ENCODE results near the gene COQ7. TPM values are rescaled to one million over a fixed set of nuclear protein-coding genes. Genes with fewer than 3 reads are reported as not detected.

The COQ7 gene
- total RNA-seq, 1 experiment from 2014 or later = 26.6 TPM

- Histone ChIP-seq H3K4me3 (replicated peaks in 1 of 2; ENCODE audit: low read depth in 1 of 2, low read length in 2 of 2) (no peak overlapping the region; a peak in 1 of 4 replicates), H3K27ac (ENCODE audit: low read depth, low read length) (peak overlapping the region; percentile 77; the same call in 1 of the 2 replicates), H3K79me2 (ENCODE audit: insufficient read depth, low read length) (peaks cover 63% of the 10 kb centered on the region), H3K4me2 (ENCODE audit: low read length) (peak overlapping the region; percentile 99), H3K9ac (ENCODE audit: low read length) (peak overlapping the region; percentile 44), H3K36me3 (ENCODE audit: control insufficient read depth in 1 of 2, insufficient read depth in 2 of 2, low read length in 2 of 2) (peaks cover 8 to 13% of the 10 kb centered on the region in 2 experiments; a peak in 3 of 4 replicates), H3K4me1 (ENCODE audit: control insufficient read depth in 1 of 2, insufficient read depth in 2 of 2, low read length in 2 of 2) (peaks cover 45 to 57% of the 10 kb centered on the region in 2 experiments), H3K27me3 (ENCODE audit: insufficient read depth, low read length) (no peaks in the 10 kb centered on the region), H2AFZ (ENCODE audit: low read depth, low read length, poor library complexity, severe bottlenecking) (no peak overlapping the region), H3K9me3 (ENCODE audit: control insufficient read depth in 1 of 2, insufficient read depth in 1 of 2, low read depth in 1 of 2, low read length in 2 of 2) (no peaks in the 10 kb centered on the region), H3K9me2 (ENCODE audit: insufficient read depth) (no peaks in the 10 kb centered on the region), H4K20me1 (ENCODE audit: insufficient read depth) (no peaks in the 10 kb centered on the region)
- TF ChIP-seq FOSL1 (IDR thresholded peaks at IDR 0.05; ENCODE audit: low read depth) (peak; percentile 18; the same call in 1 of the 2 replicates), TCF7L2 (IDR thresholded peaks at IDR 0.05; ENCODE audit: borderline replicate concordance, extremely low read depth, insufficient read depth, insufficient read length) (no peak)
- DNase-seq (ENCODE audit: low read depth, low spot score) (no peak), ATAC-seq (no peak)
- ChIA-PET CTCF (interaction anchor here (1.2 kb wide), 1 partner anchor 60 kb away, joined by 4 read pairs; no protein-coding TSS in a partner anchor), RAD21 (ENCODE audit: low non-redundant PET in 1 of 2, low total read pairs in 2 of 2, uncharacterized antibody in 2 of 2, unreplicated experiment in 2 of 2) (no interaction called here), POLR2A (interaction anchor here (0.6 to 3.0 kb wide), 3 partner anchors 12 to 781 kb away, joined by 3 to 13 read pairs (median 6); no protein-coding TSS in a partner anchor)
- no TSS peak for BruUV-seq (replicated peaks)
- intact Hi-C loops (cut with micrococcal nuclease) = no loop called here
Measured at GRCh38 chr16:19119564-19119963, 52.1 kb downstream of the COQ7 start.

GRCh38 chr16:19123535-19124178 is 56.2 kb downstream of the COQ7 start:
- Histone ChIP-seq H4K20me1 (ENCODE audit: insufficient read depth) (no peaks in the 10 kb centered on the region), H3K4me2 (ENCODE audit: low read length) (no peak overlapping the region), H3K9me3 (ENCODE audit: control insufficient read depth in 1 of 2, insufficient read depth in 1 of 2, low read depth in 1 of 2, low read length in 2 of 2) (peaks cover 0 to 11% of the 10 kb centered on the region in 2 experiments; a peak in 1 of 4 replicates), H3K27ac (ENCODE audit: low read depth, low read length) (no peak overlapping the region), H3K4me1 (ENCODE audit: control insufficient read depth in 1 of 2, insufficient read depth in 2 of 2, low read length in 2 of 2) (peaks cover 12 to 16% of the 10 kb centered on the region in 2 experiments), H3K9ac (ENCODE audit: low read length) (no peak overlapping the region), H3K9me2 (ENCODE audit: insufficient read depth) (no peaks in the 10 kb centered on the region), H2AFZ (ENCODE audit: low read depth, low read length, poor library complexity, severe bottlenecking) (no peak overlapping the region), H3K27me3 (ENCODE audit: insufficient read depth, low read length) (no peaks in the 10 kb centered on the region), H3K4me3 (replicated peaks in 1 of 2; ENCODE audit: low read depth in 1 of 2, low read length in 2 of 2) (no peak overlapping the region), H3K79me2 (ENCODE audit: insufficient read depth, low read length) (peaks cover 22% of the 10 kb centered on the region), H3K36me3 (ENCODE audit: control insufficient read depth in 1 of 2, insufficient read depth in 2 of 2, low read length in 2 of 2) (peaks cover 0 to 3% of the 10 kb centered on the region in 2 experiments; a peak in 1 of 4 replicates)
- ChIA-PET POLR2A (interaction anchor here (1.3 to 2.0 kb wide), 2 partner anchors 10 to 16 kb away, joined by 3 to 10 read pairs; partner anchors contain the start of gene ITPRIPL2), RAD21 (ENCODE audit: low non-redundant PET in 1 of 2, low total read pairs in 2 of 2, uncharacterized antibody in 2 of 2, unreplicated experiment in 2 of 2) (no interaction called here), CTCF (interaction anchor here (1.5 kb wide), 1 partner anchor 10 kb away, joined by 9 read pairs; the partner anchor contains the start of gene ITPRIPL2)
- DNase-seq (ENCODE audit: low read depth, low spot score) (no peak), ATAC-seq (no peak)
- TF ChIP-seq SP1 (IDR thresholded peaks at IDR 0.05; ENCODE audit: low read depth) (no peak), SRF (IDR thresholded peaks at IDR 0.05; ENCODE audit: low read depth) (no peak), TCF7L2 (IDR thresholded peaks at IDR 0.05; ENCODE audit: borderline replicate concordance, extremely low read depth, insufficient read depth, insufficient read length) (no peak), MAX (IDR thresholded peaks at IDR 0.05) (no peak), JUND (IDR thresholded peaks at IDR 0.05) (no peak), EGR1 (IDR thresholded peaks at IDR 0.05; ENCODE audit: low read depth) (no peak), ZNF274 (IDR thresholded peaks at IDR 0.05; ENCODE audit: low read depth, low read length) (no peak), SIN3A (IDR thresholded peaks at IDR 0.05; ENCODE audit: low read depth) (no peak), POLR2AphosphoS5 (IDR thresholded peaks at IDR 0.05; ENCODE audit: low read depth, low read length) (no peak), ZFX (IDR thresholded peaks at IDR 0.05) (no peak), FOSL1 (IDR thresholded peaks at IDR 0.05; ENCODE audit: low read depth) (no peak), CEBPB (IDR thresholded peaks at IDR 0.05; ENCODE audit: low read depth) (no peak), ELF1 (IDR thresholded peaks at IDR 0.05; ENCODE audit: borderline replicate concordance, low read depth) (no peak)
- intact Hi-C loops (cut with micrococcal nuclease) = no loop called here
- BruUV-seq (replicated peaks) = no TSS peak
